Caki2 (cell line): ENCODE results near the gene CCDC68. TPM values are rescaled to one million over a fixed set of nuclear protein-coding genes. Genes with fewer than 3 reads are reported as not detected.
"Not testable (repeated sequence)": the region's sequence is repeated elsewhere in the genome, so short reads cannot be mapped to it uniquely, and the experiment has no call there.

Experiments
- DNase-seq: peaks from one replicate; pipeline ENCODE4 v3.0.0-alpha.2; 2015; ENCODE audit warnings: low read depth
- in situ Hi-C: cut with HindIII; loops from 2 replicates; pipeline ENCODE4 v1.10.0; 2016; ENCODE audit warnings: low sequenced_read_pairs, low pct_unique_long_range_greater_than_20kb, mixed read lengths
- total RNA-seq: library from RNA; depleted of rRNA; stranded (reverse); fragments of >200 nt; shearing (Covaris generic); gene quantifications from 2 replicates; pipeline ENCODE4 v1.2.3, GENCODE V29; 2014; ENCODE audit warnings: low replicate concordance; rRNA removed

The CCDC68 gene
- 0.27 and 0.43 TPM in 2 replicates for total RNA-seq

DNA sequence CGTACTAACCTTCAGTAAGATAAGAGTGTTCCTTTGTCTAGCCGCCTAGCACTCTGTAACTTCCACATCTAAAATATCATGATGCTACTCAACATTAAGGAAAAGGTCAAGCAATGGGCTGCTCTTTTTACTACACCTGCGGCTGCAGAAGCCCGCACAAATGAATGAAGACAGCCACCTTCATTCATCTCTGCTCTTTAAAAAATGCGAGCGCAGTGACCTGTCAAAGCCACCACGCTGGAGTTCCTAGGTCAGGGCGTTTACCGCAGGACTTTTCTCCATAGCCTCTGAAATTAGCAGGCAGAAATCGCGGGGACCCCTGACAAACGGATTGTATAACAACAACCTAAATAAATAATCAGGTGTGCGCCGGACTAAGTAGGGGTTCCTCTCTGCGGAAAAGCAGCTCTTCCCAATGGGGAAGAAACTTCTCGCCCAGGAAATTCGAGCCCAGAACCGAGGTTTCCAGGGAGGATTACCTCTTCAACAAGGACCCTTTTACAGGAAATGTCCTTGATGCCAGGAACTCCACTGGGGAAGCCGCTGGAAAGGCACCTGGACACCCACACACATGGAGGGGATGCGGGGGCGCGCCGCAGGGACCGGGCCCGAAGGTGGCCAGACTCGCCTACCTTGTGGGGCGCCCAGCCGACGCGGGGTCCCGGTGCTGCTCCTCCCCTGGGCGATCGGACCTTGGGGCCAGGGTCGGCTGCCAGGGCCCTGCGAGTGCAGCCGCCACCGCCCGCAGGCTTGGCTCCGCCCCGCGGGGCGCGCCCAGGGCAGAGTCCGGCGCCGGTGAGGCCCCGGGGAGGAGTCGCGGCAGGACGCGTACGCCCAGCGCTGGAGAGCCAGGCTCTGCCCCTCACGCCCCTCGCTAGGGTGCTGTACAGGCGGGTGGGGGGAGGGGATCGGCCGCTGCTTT, at the start of gene CCDC68:
Gene CCDC68 (minus strand): TSS at position 758 of the 922 bp plus-strand sequence. CDS start 16,670 bp downstream, outside the sequence.
- peak; percentile 33 for DNase-seq
- in situ Hi-C loops, result no loop called here

- in situ Hi-C loops, result no loop called here
- no peak for DNase-seq
These were observed 48.3 kb upstream of the CCDC68 start for GRCh38 chr18:55007602-55008001.

- in situ Hi-C loops, result no loop called here
- no peak for DNase-seq
These were observed 44.4 kb upstream of the CCDC68 start for GRCh38 chr18:55003695-55004094.

GRCh38 chr18:55002261-55002660, 43.0 kb upstream of the CCDC68 start:
- in situ Hi-C loops, result no loop called here
- DNase-seq, result no peak

GRCh38 chr18:55001394-55002024, 42.2 kb upstream of the CCDC68 start:
- DNase-seq, result no peak
- in situ Hi-C loops, result no loop called here

GRCh38 chr18:55000529-55000928, 41.3 kb upstream of the CCDC68 start:
- in situ Hi-C loops, result no loop called here

DNA sequence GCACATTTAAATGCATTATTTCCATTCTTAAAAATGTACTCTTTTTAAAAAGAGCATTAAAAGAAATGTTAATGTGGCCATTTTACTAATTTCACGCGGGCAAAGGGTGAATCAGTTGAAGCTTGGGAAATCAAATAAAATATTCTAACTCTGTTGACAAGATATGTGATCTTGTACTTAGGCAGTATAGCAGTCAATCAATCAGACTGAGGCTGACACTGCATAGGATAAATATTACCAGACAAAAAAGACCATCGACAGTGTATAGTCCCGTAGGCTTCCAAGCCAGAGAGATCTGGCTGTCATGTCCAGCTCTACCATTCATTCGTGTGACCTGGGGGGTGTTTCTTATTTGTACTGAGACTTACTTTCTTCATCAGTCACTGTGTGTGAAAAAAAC, 39.8 kb upstream of the CCDC68 start:
- DNase-seq, result no peak
- in situ Hi-C loops, result no loop called here

More at GRCh38 chr18:55000529-55000928, 41.3 kb upstream of the CCDC68 start:
- no peak for DNase-seq

GRCh38 chr18:54995421-54996143, 36.3 kb upstream of the CCDC68 start:
- in situ Hi-C loops, result no loop called here
- DNase-seq, result no peak

- in situ Hi-C loops, result no loop called here
- no peak for DNase-seq
These were observed 32.7 kb upstream of the CCDC68 start for GRCh38 chr18:54991981-54992380.

GRCh38 chr18:54984908-54985307, 25.6 kb upstream of the CCDC68 start:
- in situ Hi-C loops, result no loop called here
- DNase-seq, result no peak

DNA sequence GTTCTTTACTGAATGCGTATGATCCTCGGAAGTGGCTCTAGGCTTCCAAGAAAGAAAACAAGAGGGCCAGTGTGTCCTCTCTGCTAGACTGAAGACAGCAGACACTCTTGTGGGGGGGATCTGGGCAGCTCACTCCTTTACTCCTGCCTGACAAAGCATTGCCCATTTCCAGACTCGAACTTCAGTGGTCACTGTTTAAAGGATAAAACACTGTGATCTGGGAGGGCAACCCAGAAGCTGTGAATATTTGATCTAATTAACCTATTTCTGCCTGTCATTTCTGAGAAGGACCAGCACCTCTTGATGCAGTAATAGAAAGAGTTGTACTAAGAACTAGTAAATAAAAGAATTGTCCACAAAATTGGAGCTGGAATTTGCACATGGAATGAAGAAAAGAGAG, 24.5 kb upstream of the CCDC68 start:
- DNase-seq, result no peak
- in situ Hi-C loops, result no loop called here

- in situ Hi-C loops, result no loop called here
- DNase-seq, result peak; percentile 20
These were observed 23.9 kb upstream of the CCDC68 start for GRCh38 chr18:54983041-54983686.

- no peak for DNase-seq
- in situ Hi-C loops, result no loop called here
These were observed 21.8 kb upstream of the CCDC68 start for GRCh38 chr18:54981076-54981475.

- DNase-seq, result no peak
- in situ Hi-C loops, result no loop called here
These were observed 16.3 kb upstream of the CCDC68 start for GRCh38 chr18:54975598-54975997.

GRCh38 chr18:54973046-54973445, 13.8 kb upstream of the CCDC68 start:
- DNase-seq, result no peak
- in situ Hi-C loops, result no loop called here

- in situ Hi-C loops, result no loop called here
- no peak for DNase-seq
These were observed 9.5 kb upstream of the CCDC68 start for GRCh38 chr18:54968807-54969206.

DNA sequence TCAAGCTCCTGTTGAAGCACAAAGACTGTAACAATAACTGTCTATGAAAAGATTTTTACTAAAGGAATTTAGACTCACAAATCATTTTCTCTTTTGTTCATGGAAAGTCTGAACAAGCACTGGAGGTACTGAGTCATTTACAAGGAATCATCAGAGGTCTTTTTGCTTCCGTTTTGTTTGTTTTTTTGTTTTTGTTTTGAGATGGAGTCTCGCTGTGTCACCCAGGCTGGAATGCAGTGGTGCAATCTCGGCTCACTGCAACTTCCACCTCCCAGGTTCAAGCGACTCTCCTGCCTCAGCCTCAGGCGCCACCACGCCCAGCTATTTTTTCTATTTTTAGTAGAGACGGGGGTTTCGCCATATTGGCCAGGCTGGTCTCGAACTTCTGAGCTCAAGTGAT, 9.0 kb upstream of the CCDC68 start:
- not testable (repeated sequence) for DNase-seq

DNA sequence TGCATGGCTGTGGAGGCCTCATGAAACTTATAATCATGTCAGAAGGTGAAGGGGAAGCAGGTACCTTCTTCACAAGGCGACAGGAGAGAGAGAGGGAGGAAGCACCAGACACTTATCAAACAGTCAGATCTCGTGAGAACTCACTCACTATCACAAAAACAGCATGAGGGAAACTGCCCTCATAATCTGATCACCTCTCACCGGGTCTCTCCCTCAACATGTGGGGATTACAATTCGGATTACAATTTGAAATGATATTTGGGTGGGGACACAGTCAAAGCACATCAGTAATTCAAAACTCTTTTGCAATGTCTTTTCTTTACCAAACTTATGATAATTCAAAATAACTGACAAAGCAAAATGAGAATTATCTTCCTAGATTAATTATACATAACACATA, 8.5 kb upstream of the CCDC68 start:
- no peak for DNase-seq

More for the DNA sequence above, 9.0 kb upstream of the CCDC68 start:
- in situ Hi-C loops, result not testable (repeated sequence)

More for the DNA sequence above, 8.5 kb upstream of the CCDC68 start:
- in situ Hi-C loops, result no loop called here
